Endodermal cell (in vitro differentiated cells): ENCODE results near the gene CDH4. TPM values are rescaled to one million over a fixed set of nuclear protein-coding genes. Genes with fewer than 3 reads are reported as not detected.

Experiments
- DNase-seq: peaks from one replicate; pipeline ENCODE4 v3.0.0-alpha.2; 2017
- H3K27ac ChIP-seq: 2 replicates; pipeline ENCODE4 v1.5.1; 2013; ENCODE audit warnings: mild to moderate bottlenecking, low read depth, low read length, moderate library complexity
- H3K27me3 ChIP-seq: 2 replicates; pipeline ENCODE4 v1.6.1; 2013; ENCODE audit warnings: mild to moderate bottlenecking, low read length, moderate library complexity; ENCODE audit not compliant: insufficient read depth, control insufficient read depth, poor library complexity, severe bottlenecking
- H3K36me3 ChIP-seq: 2 replicates; pipeline ENCODE4 v1.7.0; 2013; ENCODE audit warnings: mild to moderate bottlenecking, low read length, moderate library complexity; ENCODE audit not compliant: control insufficient read depth, insufficient read depth
- H3K4me1 ChIP-seq: one replicate; pipeline ENCODE4 v1.7.0; 2013; ENCODE audit warnings: low read length; ENCODE audit not compliant: control insufficient read depth, insufficient read depth
- H3K4me3 ChIP-seq: 2 replicates; pipeline ENCODE4 v1.5.1; 2013; ENCODE audit warnings: mild to moderate bottlenecking, low read length, moderate library complexity
- H3K9ac ChIP-seq: 2 replicates; pipeline ENCODE4 v1.6.1; 2013; ENCODE audit warnings: mild to moderate bottlenecking, low read length, moderate library complexity; ENCODE audit not compliant: poor library complexity, severe bottlenecking; ENCODE audit errors: extremely low read depth
- H3K9me3 ChIP-seq: 2 replicates; pipeline ENCODE4 v1.6.1; 2013; ENCODE audit warnings: mild to moderate bottlenecking, low read length, moderate library complexity; ENCODE audit not compliant: control insufficient read depth
- H3K27ac Mint-ChIP-seq: 2 replicates; pipeline ENCODE4 v1.8.0; 2020; ENCODE audit warnings: mixed read lengths
- H3K27me3 Mint-ChIP-seq: 2 replicates; pipeline ENCODE4 v1.8.0; 2021; ENCODE audit warnings: mild to moderate bottlenecking, mixed read lengths; ENCODE audit not compliant: insufficient read depth
- H3K36me3 Mint-ChIP-seq: 2 replicates; pipeline ENCODE4 v1.8.0; 2020; ENCODE audit warnings: low read depth, mixed read lengths
- H3K4me1 Mint-ChIP-seq: 2 replicates; pipeline ENCODE4 v1.8.0; 2020; ENCODE audit warnings: mixed read lengths
- H3K4me3 Mint-ChIP-seq: 2 replicates; pipeline ENCODE4 v1.8.0; 2020; ENCODE audit warnings: mild to moderate bottlenecking, moderate library complexity, mixed read lengths
- H3K9me3 Mint-ChIP-seq: 2 replicates; pipeline ENCODE4 v1.8.0; 2020; ENCODE audit warnings: mild to moderate bottlenecking, mixed read lengths
- CTCF ChIP-seq: fragments of 200-600 bp; sonication (generic); conservative IDR thresholded peaks from 2 replicates; pipeline ENCODE4 v1.5.0; 2021; ENCODE audit warnings: antibody characterized with exemption, mild to moderate bottlenecking
- WGBS, 2 experiments: methylation state at CpG; one replicate each; pipeline versions ENCODE4 v1.1.5 to v1.1.7; 2013; ENCODE audit warnings: missing lambda C conversion rate in 2 of 2, mixed read lengths in 1 of 2; ENCODE audit not compliant: insufficient coverage in 1 of 2, insufficient read length in 1 of 2; 5-methylcytosine and 5-hydroxymethylcytosine counted together
- total RNA-seq, 2 donors: library from RNA; stranded (reverse); fragmentation: NEBNext Ultra II Directional in 1 of 2; extraction: Animal tissue kit (Norgen Biotek cat#: 25700) in 1 of 2; gene quantifications; 2 replicates in 1 of 2; 3 replicates in 1 of 2; pipeline ENCODE4 v1.2.1, GENCODE V29; 2021

Gene CDH4
- total RNA-seq, 2 donors from 2014 or later, result 1.8 to 5.8 TPM

- no peaks in the 10 kb centered on the region for H3K4me1 Mint-ChIP-seq
- WGBS, 2 experiments, result 91 to 94% methylated on average over 17 to 22 of the region's 22 CpGs
- H3K36me3 Mint-ChIP-seq, result peaks cover 17% of the 10 kb centered on the region
- H3K36me3 ChIP-seq, result peaks cover 17% of the 10 kb centered on the region
- no peaks in the 10 kb centered on the region for H3K27me3 ChIP-seq
- H3K4me3 ChIP-seq, result no peak overlapping the region
- no peak overlapping the region for H3K4me3 Mint-ChIP-seq
- H3K4me1 ChIP-seq, result no peaks in the 10 kb centered on the region
- no peak overlapping the region for H3K27ac ChIP-seq
- no peak overlapping the region for H3K9ac ChIP-seq
- H3K9me3 Mint-ChIP-seq, result no peaks in the 10 kb centered on the region
- TF ChIP-seq CTCF, result no peak
- no peak overlapping the region for H3K27ac Mint-ChIP-seq
- H3K27me3 Mint-ChIP-seq, result no peaks in the 10 kb centered on the region
- DNase-seq, result no peak
- H3K9me3 ChIP-seq, result no peaks in the 10 kb centered on the region
Observed at GRCh38 chr20:61968036-61968810, 716.2 kb downstream of the CDH4 start.

GRCh38 chr20:61968932-61969331 lies 716.9 kb downstream of the CDH4 start:
- Histone ChIP-seq H3K27me3 (no peaks in the 10 kb centered on the region), H3K27ac (no peak overlapping the region), H3K36me3 (peaks cover 21% of the 10 kb centered on the region), H3K9ac (no peak overlapping the region), H3K9me3 (no peaks in the 10 kb centered on the region), H3K4me1 (no peaks in the 10 kb centered on the region), H3K4me3 (no peak overlapping the region)
- no peaks in the 10 kb centered on the region for H3K27me3 Mint-ChIP-seq
- peaks cover 23% of the 10 kb centered on the region for H3K36me3 Mint-ChIP-seq
- WGBS, 2 experiments, result 86 to 91% methylated on average over 10 to 11 of the region's 11 CpGs
- TF ChIP-seq CTCF, result no peak
- no peaks in the 10 kb centered on the region for H3K4me1 Mint-ChIP-seq
- no peaks in the 10 kb centered on the region for H3K9me3 Mint-ChIP-seq
- no peak overlapping the region for H3K27ac Mint-ChIP-seq
- no peak overlapping the region for H3K4me3 Mint-ChIP-seq
- DNase-seq, result no peak

- DNase-seq, result no peak
- WGBS, 2 experiments, result 87 to 96% methylated on average over 7 to 27 of the region's 27 CpGs
- Histone ChIP-seq H3K9me3 (no peaks in the 10 kb centered on the region), H3K9ac (no peak overlapping the region), H3K4me3 (no peak overlapping the region), H3K27ac (no peak overlapping the region), H3K36me3 (peaks cover 29% of the 10 kb centered on the region), H3K4me1 (no peaks in the 10 kb centered on the region), H3K27me3 (no peaks in the 10 kb centered on the region)
- Mint-ChIP-seq H3K27me3 (no peaks in the 10 kb centered on the region), H3K36me3 (peaks cover 30% of the 10 kb centered on the region), H3K9me3 (no peaks in the 10 kb centered on the region), H3K4me1 (no peaks in the 10 kb centered on the region), H3K4me3 (no peak overlapping the region), H3K27ac (no peak overlapping the region)
- TF ChIP-seq CTCF, result no peak
Observed at GRCh38 chr20:61969806-61970205, 717.7 kb downstream of the CDH4 start.
